Measurements from ENCODE around the gene CRYBB1. TPM values are rescaled to one million over a fixed set of nuclear protein-coding genes. Genes with fewer than 3 reads are reported as not detected.

Gene CRYBB1
- total and polyA plus RNA-seq, 2 of the 13 experiments (the other 11 are each of a cell fraction or from before 2014, with no cell fraction given), result not detected

GRCh38 chr22:26584010-26584409, 33.8 kb downstream of the CRYBB1 start:
- Histone ChIP-seq H3K4me3 (replicated peaks in 1 of 3; ENCODE audit: insufficient read depth in 1 of 3, low read depth in 2 of 3, low read length in 3 of 3) (no peak overlapping the region), H3K79me2 (ENCODE audit: insufficient read depth, low read length) (peaks cover 6% of the 10 kb centered on the region), H3K9ac (ENCODE audit: insufficient read depth, low read depth, low read length) (no peak overlapping the region), H3K4me1 (ENCODE audit: insufficient read depth, low read length) (peaks cover 13% of the 10 kb centered on the region), H3K4me2 (ENCODE audit: low read depth, low read length) (no peak overlapping the region), H3K27ac (ENCODE audit: extremely low read length, insufficient read depth, low read length) (no peak overlapping the region), H2AFZ (ENCODE audit: low read length) (no peak overlapping the region), H3K9me3 (ENCODE audit: low read length) (no peaks in the 10 kb centered on the region), H4K20me1 (ENCODE audit: insufficient read depth, low read length) (no peaks in the 10 kb centered on the region), H3K27me3 (ENCODE audit: control insufficient read depth in 1 of 2, insufficient read depth in 2 of 2, low read length in 2 of 2) (no peaks in the 10 kb centered on the region), H3K36me3 (replicated peaks in 1 of 2; ENCODE audit: control insufficient read depth in 1 of 2, insufficient read depth in 2 of 2, low read length in 2 of 2) (0 out of 5 replicates have a peak, but pooled peaks cover 0 to 4% of the 10 kb centered on the region in 2 experiments)
- intact Hi-C loops (cut with micrococcal nuclease; ENCODE audit: unreplicated experiment) (no loop called here), in situ Hi-C loops (cut with HindIII; ENCODE audit: extremely low pct_ligation_motif_present, low pct_unique_long_range_greater_than_20kb) (no loop called here)
- WGBS (ENCODE audit: low lambda C conversion rate), result 71% methylated on average over 4 of the region's 4 CpGs
- DNase-seq (ENCODE audit: low spot score) (no peak), ATAC-seq (no peak), FAIRE-seq (no peak)
- CTCF ChIA-PET (ENCODE audit: low intra/inter-chr PET ratio, low total read pairs), result no interaction called here
- no TSS peak for BruUV-seq (replicated peaks)
- TF ChIP-seq MYNN (CRISPR knock-in tag; IDR thresholded peaks at IDR 0.05; ENCODE audit: low read depth) (no peak), ZNF768 (CRISPR knock-in tag; IDR thresholded peaks at IDR 0.05) (peak; percentile 96), TCF7L2 (IDR thresholded peaks at IDR 0.05; ENCODE audit: low read depth, low read length) (no peak), ZMYM3 (CRISPR knock-in tag; IDR thresholded peaks at IDR 0.05) (peak; percentile 54)
- POLR2A ChIA-PET, result no interaction called here

GRCh38 chr22:26581633-26582168, 36.1 kb downstream of the CRYBB1 start:
- no peak overlapping the region for H3K4me2 ChIP-seq (ENCODE audit: low read depth, low read length)
- in situ Hi-C loops (cut with HindIII; ENCODE audit: extremely low pct_ligation_motif_present, low pct_unique_long_range_greater_than_20kb) (no loop called here), intact Hi-C loops (cut with micrococcal nuclease; ENCODE audit: unreplicated experiment) (no loop called here)
- H3K4me1 ChIP-seq (ENCODE audit: insufficient read depth, low read length), result peaks cover 8% of the 10 kb centered on the region; the same call in 1 of the 2 replicates
- CTCF ChIA-PET (ENCODE audit: low intra/inter-chr PET ratio, low total read pairs), result no interaction called here
- H3K9me3 ChIP-seq (ENCODE audit: low read length), result no peaks in the 10 kb centered on the region
- H3K9ac ChIP-seq (ENCODE audit: insufficient read depth, low read depth, low read length), result no peak overlapping the region
- no TSS peak for BruUV-seq (replicated peaks)
- 0 out of 5 replicates have a peak, but pooled peaks cover 0 to 4% of the 10 kb centered on the region in 2 experiments for H3K36me3 ChIP-seq (replicated peaks in 1 of 2; ENCODE audit: control insufficient read depth in 1 of 2, insufficient read depth in 2 of 2, low read length in 2 of 2)
- no peak overlapping the region for H2AFZ ChIP-seq (ENCODE audit: low read length)
- POLR2A ChIA-PET, result no interaction called here
- no peak overlapping the region for H3K4me3 ChIP-seq (replicated peaks in 1 of 3; ENCODE audit: insufficient read depth in 1 of 3, low read depth in 2 of 3, low read length in 3 of 3)
- H3K79me2 ChIP-seq (ENCODE audit: insufficient read depth, low read length), result no peaks in the 10 kb centered on the region
- H4K20me1 ChIP-seq (ENCODE audit: insufficient read depth, low read length), result no peaks in the 10 kb centered on the region
- DNase-seq (ENCODE audit: low spot score) (no peak), ATAC-seq (no peak), FAIRE-seq (no peak)
- no peak overlapping the region for H3K27ac ChIP-seq (ENCODE audit: extremely low read length, insufficient read depth, low read length)
- H3K27me3 ChIP-seq (ENCODE audit: control insufficient read depth in 1 of 2, insufficient read depth in 2 of 2, low read length in 2 of 2), result no peaks in the 10 kb centered on the region
- TF ChIP-seq NCOA5 (CRISPR knock-in tag; IDR thresholded peaks at IDR 0.05) (no peak), ZBTB40 (IDR thresholded peaks at IDR 0.05) (peak; percentile 50; the same call in 1 of the 2 replicates), ZBTB40 (CRISPR knock-in tag; IDR thresholded peaks at IDR 0.05) (peak; percentile 88)
- 91% methylated on average over 8 of the region's 8 CpGs for WGBS (ENCODE audit: low lambda C conversion rate)
